Spleen (tissue), 7 donors: ENCODE results near the gene PACRG.

Experiments used
- POLR2A ChIP-seq, 3 donors: fragments of 450-650 bp; IDR thresholded peaks; one replicate each; pipeline ENCODE4 v1.5.1; 2017; ENCODE audit warnings: antibody characterized with exemption in 3 of 3, mild to moderate bottlenecking in 1 of 3
- POLR2AphosphoS5 ChIP-seq, 3 donors: sonication (generic); formaldehyde crosslinking; IDR thresholded peaks; one replicate each; pipeline ENCODE4 v1.5.1; 2017; ENCODE audit warnings: antibody characterized with exemption in 3 of 3
- TF ChIP-seq, protein P1 (sequence below), 11 experiments: fragments of 200-600 bp in 7 of 11; fragments of 450-650 bp in 4 of 11; sonication (generic) in 4 of 11; IDR thresholded peaks in 8 of 11; conservative IDR thresholded peaks in 3 of 11; 1 replicate in 7 of 11; 2 replicates in 4 of 11; pipeline versions ENCODE4 v1.4.0 to v1.8.0; 2016 to 2021; ENCODE audit warnings: antibody characterized with exemption in 11 of 11, inconsistent platforms in 4 of 11, mild to moderate bottlenecking in 1 of 11
- donor health status: DM: no; HTN: no; CAD: no; lungs with moderate emphysema.
- donor health status: DM: no; HTN: no; CAD: no.
- donor health status: DM: no; HTN: no; CAD: no.

DNA sequence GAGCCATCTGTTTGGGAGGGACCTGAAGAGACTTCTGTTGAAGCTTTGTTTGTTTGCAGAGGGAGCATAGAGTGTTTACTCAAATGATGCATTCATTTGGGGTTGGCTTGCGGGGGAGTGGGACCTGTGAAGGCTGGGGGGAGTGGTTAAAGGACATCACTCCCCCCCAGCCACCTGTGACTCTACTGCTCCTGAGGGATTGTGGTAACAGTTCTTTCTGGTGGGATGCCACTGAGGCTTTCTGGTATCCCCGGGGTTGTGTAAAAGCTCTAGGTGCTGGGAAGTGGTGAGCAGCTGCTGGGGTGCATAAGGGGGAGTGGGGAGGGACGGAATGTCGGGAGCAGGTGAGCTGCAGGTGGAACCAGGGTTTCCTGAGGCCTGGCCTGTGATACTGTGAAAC lies 447.5 kb downstream of the PACRG start:
- TF ChIP-seq, protein P1, sequence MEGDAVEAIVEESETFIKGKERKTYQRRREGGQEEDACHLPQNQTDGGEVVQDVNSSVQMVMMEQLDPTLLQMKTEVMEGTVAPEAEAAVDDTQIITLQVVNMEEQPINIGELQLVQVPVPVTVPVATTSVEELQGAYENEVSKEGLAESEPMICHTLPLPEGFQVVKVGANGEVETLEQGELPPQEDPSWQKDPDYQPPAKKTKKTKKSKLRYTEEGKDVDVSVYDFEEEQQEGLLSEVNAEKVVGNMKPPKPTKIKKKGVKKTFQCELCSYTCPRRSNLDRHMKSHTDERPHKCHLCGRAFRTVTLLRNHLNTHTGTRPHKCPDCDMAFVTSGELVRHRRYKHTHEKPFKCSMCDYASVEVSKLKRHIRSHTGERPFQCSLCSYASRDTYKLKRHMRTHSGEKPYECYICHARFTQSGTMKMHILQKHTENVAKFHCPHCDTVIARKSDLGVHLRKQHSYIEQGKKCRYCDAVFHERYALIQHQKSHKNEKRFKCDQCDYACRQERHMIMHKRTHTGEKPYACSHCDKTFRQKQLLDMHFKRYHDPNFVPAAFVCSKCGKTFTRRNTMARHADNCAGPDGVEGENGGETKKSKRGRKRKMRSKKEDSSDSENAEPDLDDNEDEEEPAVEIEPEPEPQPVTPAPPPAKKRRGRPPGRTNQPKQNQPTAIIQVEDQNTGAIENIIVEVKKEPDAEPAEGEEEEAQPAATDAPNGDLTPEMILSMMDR (IDR thresholded peaks at IDR 0.05 in 8 of 11, conservative IDR thresholded peaks at IDR 0.05 in 3 of 11) = no peak
- TF ChIP-seq POLR2A (IDR thresholded peaks at IDR 0.05) (no peak), POLR2AphosphoS5 (IDR thresholded peaks at IDR 0.05) (no peak)
